K562 (cell line): ENCODE data around the gene LDB2. TPM values are rescaled to one million over a fixed set of nuclear protein-coding genes. Genes with fewer than 3 reads are reported as not detected.

Source experiments
- ATAC-seq: fragments of 200-7000 bp; cut with Tn5 transposase; 3 replicates; pipeline ENCODE4 v1.9.1; 2020; ENCODE audit warnings: moderate library complexity
- BruUV-seq: library from RNA; stranded (reverse); fragments of 400-500 nt; replicated peaks from 2 replicates; lab custom pipeline; 2021; lab: Mats Ljungman, UMichigan
- CTCF ChIA-PET: fragments of 300-600 bp; formaldehyde crosslinking; extraction: SDS; loops from one replicate; lab custom pipeline; 2021; ENCODE audit warnings: low intra/inter-chr PET ratio; lab: Yijun Ruan, JAX
- POLR2A ChIA-PET: fragments of 300-600, 350-650 bp; sonication (Branson Sonifier 250); formaldehyde crosslinking; extraction: SDS; loops from one replicate; lab custom pipeline; 2021; ENCODE audit warnings: antibody characterized with exemption, inconsistent platforms; lab: Yijun Ruan, JAX
- DNase-seq, 4 experiments: peaks; one replicate each; pipeline versions ENCODE4 v3.0.0 to v3.0.0-alpha.2; 2011 to 2018; ENCODE audit warnings: low spot score in 3 of 4, mixed read lengths in 3 of 4; ENCODE audit errors: extremely low read depth in 1 of 4
- FAIRE-seq: peaks from 2 replicates; lab custom pipeline; 2011; peaks lifted over from hg19 to GRCh38; lab: Jason Lieb, UNC
- H2AFZ ChIP-seq: 2 replicates; pipeline ENCODE4 v1.6.0; 2011; ENCODE audit warnings: low read depth, low read length, control low read depth, inconsistent platforms
- H3K27ac ChIP-seq: fragments of 200-600 bp; 3 replicates; pipeline ENCODE4 v1.8.0; 2011; ENCODE audit warnings: low read depth, mild to moderate bottlenecking, control low read depth, inconsistent platforms, low read length, moderate library complexity, mixed read lengths; ENCODE audit errors: extremely low read depth
- H3K27me3 ChIP-seq, 2 experiments: fragments of 300-600 bp in 1 of 2; 2 replicates in 1 of 2; 3 replicates in 1 of 2; pipeline versions ENCODE4 v1.6.0 to v1.8.0; 2011; ENCODE audit warnings: inconsistent platforms in 2 of 2, low read length in 2 of 2, mild to moderate bottlenecking in 1 of 2, mixed read lengths in 1 of 2, moderate library complexity in 1 of 2; ENCODE audit not compliant: control insufficient read depth in 2 of 2, insufficient read depth in 2 of 2
- H3K36me3 ChIP-seq: fragments of 300-600 bp; 3 replicates; pipeline ENCODE4 v1.8.0; 2011; ENCODE audit warnings: mild to moderate bottlenecking, low read length, inconsistent platforms; ENCODE audit not compliant: control insufficient read depth, insufficient read depth
- H3K4me1 ChIP-seq, 2 experiments: fragments of 200-600 bp in 1 of 2; replicated peaks in 1 of 2; 2 replicates in 1 of 2; 3 replicates in 1 of 2; pipeline versions ENCODE4 v1.5.1 to v1.8.0; 2011; ENCODE audit warnings: inconsistent platforms in 2 of 2, low read length in 2 of 2, mild to moderate bottlenecking in 1 of 2, mixed read lengths in 1 of 2, moderate library complexity in 1 of 2; ENCODE audit not compliant: control insufficient read depth in 2 of 2, insufficient read depth in 2 of 2
- H3K4me2 ChIP-seq: 2 replicates; pipeline ENCODE4 v1.6.1; 2011; ENCODE audit warnings: low read length, control low read depth, inconsistent platforms, mixed read lengths; ENCODE audit not compliant: insufficient read depth
- H3K4me3 ChIP-seq: fragments of 200-600 bp; sonication (generic), shearing (Covaris generic); 2 replicates; pipeline ENCODE4 v1.5.1; 2016; ENCODE audit warnings: control low read depth, inconsistent platforms
- H3K79me2 ChIP-seq: fragments of 200-600 bp; 3 replicates; pipeline ENCODE4 v1.8.0; 2011; ENCODE audit warnings: low read length, inconsistent platforms; ENCODE audit not compliant: control insufficient read depth, insufficient read depth
- H3K9ac ChIP-seq, 2 experiments: 2 replicates each; pipeline versions ENCODE4 v1.6.0 to v1.6.1; 2011; ENCODE audit warnings: low read depth in 2 of 2, low read length in 2 of 2, control low read depth in 1 of 2, inconsistent platforms in 1 of 2, mild to moderate bottlenecking in 1 of 2, mixed read lengths in 1 of 2; ENCODE audit not compliant: insufficient read depth in 1 of 2
- H3K9me1 ChIP-seq: one replicate; pipeline ENCODE4 v1.6.0; 2011; ENCODE audit warnings: inconsistent platforms, mild to moderate bottlenecking, low read length, moderate library complexity; ENCODE audit not compliant: control insufficient read depth, insufficient read depth
- H3K9me3 ChIP-seq: replicated peaks from 2 replicates; pipeline ENCODE4 v1.5.1; 2011; ENCODE audit warnings: low read depth, low read length, inconsistent platforms; ENCODE audit not compliant: control insufficient read depth, insufficient read depth
- H4K20me1 ChIP-seq: replicated peaks from 2 replicates; pipeline ENCODE4 v1.6.1; 2011; ENCODE audit warnings: low read length, inconsistent platforms, mixed read lengths; ENCODE audit not compliant: control insufficient read depth, insufficient read depth
- CHD4 ChIP-seq: fragments of 200-600 bp; sonication (generic); IDR thresholded peaks from 3 replicates; pipeline ENCODE4 v1.6.1; 2012; ENCODE audit warnings: low read depth, mild to moderate bottlenecking, mixed read lengths, low read length, inconsistent platforms; ENCODE audit not compliant: insufficient read depth, insufficient replicate concordance, poor library complexity, severe bottlenecking
- FOS ChIP-seq: IDR thresholded peaks from 3 replicates; pipeline ENCODE4 v1.6.1; 2011; ENCODE audit not compliant: insufficient read length; ENCODE audit errors: extremely low read depth
- FOXJ2 ChIP-seq: fragments of 200-800 bp; sonication (Bioruptor generic); IDR thresholded peaks from 2 replicates; pipeline ENCODE4 v1.6.1; 2016; ENCODE audit warnings: missing genetic modification characterization, missing compliant biosample characterization
- ILK ChIP-seq: fragments of 450-650 bp; IDR thresholded peaks from 2 replicates; pipeline ENCODE4 v1.6.1; 2016; ENCODE audit warnings: missing genetic modification characterization, low read depth, mild to moderate bottlenecking, missing compliant biosample characterization, moderate library complexity, borderline replicate concordance
- SRF ChIP-seq, 2 experiments: fragments of 250-450, 450-650 bp in 1 of 2; sonication (Bioruptor Pico) in 1 of 2; sonication (generic) in 1 of 2; formaldehyde crosslinking; IDR thresholded peaks; 2 replicates each; pipeline versions ENCODE4 v1.5.0 to v1.5.1; 2020 to 2022; ENCODE audit warnings: mild to moderate bottlenecking in 1 of 2, missing genetic modification reagents in 1 of 2
- TEAD1 ChIP-seq, 2 experiments: fragments of 450-650 bp in 1 of 2; sonication (generic) in 1 of 2; formaldehyde crosslinking; IDR thresholded peaks; 2 replicates each; pipeline versions ENCODE4 v1.4.0 to v1.8.0; 2020 to 2022; ENCODE audit warnings: mild to moderate bottlenecking in 2 of 2, missing genetic modification reagents in 1 of 2
- ZNF407 ChIP-seq: fragments of 450-650 bp; IDR thresholded peaks from 2 replicates; pipeline ENCODE4 v1.6.1; 2016; ENCODE audit warnings: low read depth
- ZNF586 ChIP-seq: fragments of 450-650 bp; formaldehyde crosslinking; conservative IDR thresholded peaks from 2 replicates; pipeline ENCODE4 v1.4.0; 2020; ENCODE audit warnings: mild to moderate bottlenecking, moderate library complexity
- ZNF696 ChIP-seq: fragments of 250-450 bp; sonication (Bioruptor Pico); conservative IDR thresholded peaks from 2 replicates; pipeline ENCODE4 v1.4.0; 2020; ENCODE audit warnings: mild to moderate bottlenecking, moderate library complexity
- WGBS: fragments of 100-300 bp; shearing (Covaris generic); methylation state at CpG from one replicate; pipeline ENCODE4 v1.1.6; 2016; ENCODE audit warnings: low coverage, mixed read lengths; ENCODE audit not compliant: insufficient coverage; ENCODE audit errors: missing lambda C conversion rate; 5-methylcytosine and 5-hydroxymethylcytosine counted together
- in situ Hi-C: fragments of 300-500 bp; cut with MboI; formaldehyde crosslinking; loops from 4 replicates; pipeline ENCODE4 v1.15.0; 2018; ENCODE audit warnings: inconsistent platforms, mixed read lengths
- intact Hi-C: fragments of 100-400 bp; cut with micrococcal nuclease; formaldehyde crosslinking; loops from 2 replicates; pipeline ENCODE4 v1.14.2; 2022
- polyA plus RNA-seq, 8 experiments: library from polyadenylated mRNA; depleted of rRNA in 4 of 8; stranded (reverse) in 5 of 8; unstranded in 3 of 8; fragments of >200 nt; fragmentation: Nextera tagmentation in 2 of 8; fragmentation: Illumina TruSeq in 1 of 8; extraction: Ambion mirVana in 2 of 8; extraction: Trizol in 1 of 8; gene quantifications; 2 replicates each; pipeline versions ENCODE4 v1.2.1 to v1.2.3, GENCODE V29; 2011 to 2014; ENCODE audit warnings: inconsistent platforms in 1 of 8, missing spikeins in 1 of 8
- total RNA-seq, 7 experiments: library from RNA; depleted of rRNA in 6 of 7; stranded (reverse); fragments of >200 nt in 6 of 7; fragmentation: Illumina TruSeq in 2 of 7; extraction: Trizol in 2 of 7; gene quantifications; 2 replicates each; pipeline versions ENCODE4 v1.2.1 to v1.2.3, GENCODE V29; 2011 to 2021; ENCODE audit warnings: low replicate concordance in 1 of 7
- TF ChIP-seq, protein P1 (sequence below): fragments of 250-450 bp; sonication (Bioruptor Pico); IDR thresholded peaks from 2 replicates; pipeline ENCODE4 v1.5.0; 2021
- TF ChIP-seq, protein P2 (sequence below): fragments of 250-450 bp; sonication (Bioruptor Pico); IDR thresholded peaks from 2 replicates; pipeline ENCODE4 v1.6.1; 2021; ENCODE audit warnings: mild to moderate bottlenecking

Gene LDB2
- total and polyA plus RNA-seq, 9 of the 15 experiments (the other 6 are each of a cell fraction or from before 2014, with no cell fraction given): 0.10 to 0.20 TPM; not detected in 7

- in situ Hi-C loops: no loop called here
- TF ChIP-seq SRF (CRISPR knock-in tag; IDR thresholded peaks at IDR 0.05) (no peak), TEAD1 (CRISPR knock-in tag; IDR thresholded peaks at IDR 0.05) (no peak), FOS (no peak), ZNF586 (CRISPR knock-in tag) (no peak), FOXJ2 (no peak), ZNF696 (CRISPR knock-in tag) (no peak), ZNF407 (no peak), CHD4 (no peak), ILK (tag) (no peak)
- TF ChIP-seq, protein P1, sequence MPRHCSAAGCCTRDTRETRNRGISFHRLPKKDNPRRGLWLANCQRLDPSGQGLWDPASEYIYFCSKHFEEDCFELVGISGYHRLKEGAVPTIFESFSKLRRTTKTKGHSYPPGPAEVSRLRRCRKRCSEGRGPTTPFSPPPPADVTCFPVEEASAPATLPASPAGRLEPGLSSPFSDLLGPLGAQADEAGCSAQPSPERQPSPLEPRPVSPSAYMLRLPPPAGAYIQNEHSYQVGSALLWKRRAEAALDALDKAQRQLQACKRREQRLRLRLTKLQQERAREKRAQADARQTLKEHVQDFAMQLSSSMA (CRISPR knock-in tag): no peak
- TF ChIP-seq, protein P2, sequence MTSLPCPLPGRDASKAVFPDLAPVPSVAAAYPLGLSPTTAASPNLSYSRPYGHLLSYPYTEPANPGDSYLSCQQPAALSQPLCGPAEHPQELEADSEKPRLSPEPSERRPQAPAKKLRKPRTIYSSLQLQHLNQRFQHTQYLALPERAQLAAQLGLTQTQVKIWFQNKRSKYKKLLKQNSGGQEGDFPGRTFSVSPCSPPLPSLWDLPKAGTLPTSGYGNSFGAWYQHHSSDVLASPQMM (CRISPR knock-in tag): no peak
These were observed 148.2 kb downstream of the LDB2 start for GRCh38 chr4:16750216-16750615.

More at GRCh38 chr4:16750216-16750615, 148.2 kb downstream of the LDB2 start:
- Histone ChIP-seq H3K4me2 (no peak overlapping the region), H3K9me1 (no peaks in the 10 kb centered on the region), H3K4me1 (no peaks in the 10 kb centered on the region), H3K4me3 (no peak overlapping the region), H3K9ac (no peak overlapping the region), H3K9me3 (no peaks in the 10 kb centered on the region), H3K27me3 (no peaks in the 10 kb centered on the region), H4K20me1 (no peaks in the 10 kb centered on the region; the same call in 1 of the 2 replicates), H3K36me3 (no peaks in the 10 kb centered on the region), H3K79me2 (no peaks in the 10 kb centered on the region), H3K27ac (no peak overlapping the region), H2AFZ (no peak overlapping the region)
- DNase-seq (no peak), ATAC-seq (no peak), FAIRE-seq (no peak)
- ChIA-PET POLR2A (no interaction called here), CTCF (no interaction called here)
- intact Hi-C loops: no loop called here
- 0% methylated on average over 2 of the region's 2 CpGs for WGBS
- BruUV-seq: no TSS peak
